ENCODE data around the gene CPT1B. TPM values are rescaled to one million over a fixed set of nuclear protein-coding genes. Genes with fewer than 3 reads are reported as not detected.
"Not testable (repeated sequence)": the region's sequence is repeated elsewhere in the genome, so short reads cannot be mapped to it uniquely, and the experiment has no call there.

CPT1B gene
- total and polyA plus RNA-seq, 5 donors from 2014 or later: 0.25 to 71.8 (median 0.52) TPM; not detected in 1

GRCh38 chr22:50521710-50522109 is 56.5 kb downstream of the CPT1B start:
- H3K27me3 Mint-ChIP-seq: no peaks in the 10 kb centered on the region
- H3K4me1 ChIP-seq (ENCODE audit: control insufficient read depth, insufficient read depth, low read length, poor library complexity, severe bottlenecking): peaks cover 18% of the 10 kb centered on the region
- no peak for ATAC-seq (ENCODE audit: low read depth in 2 of 2)
- H3K9me3 Mint-ChIP-seq: no peaks in the 10 kb centered on the region
- peaks cover 6% of the 10 kb centered on the region for H3K36me3 Mint-ChIP-seq
- no peak for DNase-seq
- no peaks in the 10 kb centered on the region for H3K9me3 ChIP-seq (ENCODE audit: control insufficient read depth in 2 of 2, low read length in 2 of 2)
- H3K27ac Mint-ChIP-seq: no peak overlapping the region
- peaks cover 0 to 10% (median 7%) of the 10 kb centered on the region in 4 donors for H3K4me1 Mint-ChIP-seq
- peak overlapping the region in 1 of 4 donors; percentile 76 for H3K4me3 Mint-ChIP-seq
- no peak overlapping the region for H3K4me3 ChIP-seq (ENCODE audit: low read depth, low read length)
- peaks cover 44% of the 10 kb centered on the region for H3K36me3 ChIP-seq (ENCODE audit: control insufficient read depth, insufficient read depth, low read length)
- H3K27me3 ChIP-seq (ENCODE audit: control insufficient read depth, insufficient read depth, low read length): no peaks in the 10 kb centered on the region
- H3K27ac ChIP-seq (ENCODE audit: insufficient read depth, low read length, poor library complexity, severe bottlenecking): no peak overlapping the region

- Histone ChIP-seq H3K27me3 (ENCODE audit: control insufficient read depth, insufficient read depth, low read length) (no peaks in the 10 kb centered on the region), H3K4me3 (ENCODE audit: low read depth, low read length) (no peak overlapping the region), H3K36me3 (ENCODE audit: control insufficient read depth, insufficient read depth, low read length) (peaks cover 50% of the 10 kb centered on the region), H3K27ac (ENCODE audit: insufficient read depth, low read length, poor library complexity, severe bottlenecking) (no peak overlapping the region), H3K4me1 (ENCODE audit: control insufficient read depth, insufficient read depth, low read length, poor library complexity, severe bottlenecking) (peaks cover 13% of the 10 kb centered on the region), H3K9me3 (ENCODE audit: control insufficient read depth in 2 of 2, low read length in 2 of 2) (no peaks in the 10 kb centered on the region)
- Mint-ChIP-seq H3K4me3 (no peak overlapping the region), H3K36me3 (peaks cover 6% of the 10 kb centered on the region), H3K4me1 (peaks cover 0 to 11% (median 6%) of the 10 kb centered on the region in 4 donors), H3K27me3 (no peaks in the 10 kb centered on the region), H3K9me3 (no peaks in the 10 kb centered on the region), H3K27ac (no peak overlapping the region)
- ATAC-seq (ENCODE audit: low read depth in 2 of 2) (no peak), DNase-seq (no peak)
These were observed 57.3 kb downstream of the CPT1B start for GRCh38 chr22:50520826-50521453.

- not testable (repeated sequence) for ATAC-seq (ENCODE audit: low read depth in 2 of 2); H3K27me3 ChIP-seq (ENCODE audit: control insufficient read depth, insufficient read depth, low read length); H3K9me3 Mint-ChIP-seq; DNase-seq; H3K27ac ChIP-seq (ENCODE audit: insufficient read depth, low read length, poor library complexity, severe bottlenecking); H3K36me3 Mint-ChIP-seq; H3K27ac Mint-ChIP-seq; H3K9me3 ChIP-seq (ENCODE audit: control insufficient read depth in 2 of 2, low read length in 2 of 2); H3K4me3 ChIP-seq (ENCODE audit: low read depth, low read length); H3K27me3 Mint-ChIP-seq
- peaks cover 13% of the 10 kb centered on the region for H3K4me1 ChIP-seq (ENCODE audit: control insufficient read depth, insufficient read depth, low read length, poor library complexity, severe bottlenecking)
- peaks cover 0 to 15% (median 7%) of the 10 kb centered on the region in 4 donors for H3K4me1 Mint-ChIP-seq
- H3K4me3 Mint-ChIP-seq: peak overlapping the region in 2 of 4 donors; percentile 4 to 51
- H3K36me3 ChIP-seq (ENCODE audit: control insufficient read depth, insufficient read depth, low read length): peaks cover 50% of the 10 kb centered on the region
These were observed 58.0 kb downstream of the CPT1B start for GRCh38 chr22:50520184-50520583.

- Histone ChIP-seq H3K9me3 (ENCODE audit: control insufficient read depth in 2 of 2, low read length in 2 of 2) (no peaks in the 10 kb centered on the region), H3K36me3 (ENCODE audit: control insufficient read depth, insufficient read depth, low read length) (peaks cover 50% of the 10 kb centered on the region), H3K4me1 (ENCODE audit: control insufficient read depth, insufficient read depth, low read length, poor library complexity, severe bottlenecking) (peaks cover 3% of the 10 kb centered on the region), H3K27me3 (ENCODE audit: control insufficient read depth, insufficient read depth, low read length) (no peaks in the 10 kb centered on the region), H3K4me3 (ENCODE audit: low read depth, low read length) (no peak overlapping the region), H3K27ac (ENCODE audit: insufficient read depth, low read length, poor library complexity, severe bottlenecking) (no peak overlapping the region)
- H3K27me3 Mint-ChIP-seq: no peaks in the 10 kb centered on the region
- H3K36me3 Mint-ChIP-seq: peaks cover 11% of the 10 kb centered on the region
- H3K4me1 Mint-ChIP-seq: peaks cover 0 to 15% (median 6%) of the 10 kb centered on the region in 4 donors
- H3K4me3 Mint-ChIP-seq: no peak overlapping the region
- H3K27ac Mint-ChIP-seq: no peak overlapping the region
- no peak for ATAC-seq (ENCODE audit: low read depth in 2 of 2)
- no peak for DNase-seq
- no peaks in the 10 kb centered on the region for H3K9me3 Mint-ChIP-seq
These were observed 59.1 kb downstream of the CPT1B start for GRCh38 chr22:50519151-50519550.

Other genes starting within 250 kb of the CPT1B start
- 85.7 TPM for gene PPP6R2, start 235.1 kb downstream of the CPT1B start, total RNA-seq
- 10 to 100 TPM; 15.9 to 19.4 (median 17.2) TPM for gene PPP6R2, start 235.1 kb downstream of the CPT1B start, polyA plus RNA-seq
- 220 TPM for gene SBF1, start 103.4 kb downstream of the CPT1B start, total RNA-seq
- gene SBF1, start 103.4 kb downstream of the CPT1B start, polyA plus RNA-seq: 10 to 100 TPM; 16.2 to 29.7 (median 17.6) TPM
- 1.9 TPM for gene ADM2, start 96.9 kb downstream of the CPT1B start, total RNA-seq
- gene ADM2, start 96.9 kb downstream of the CPT1B start, polyA plus RNA-seq: under 1 TPM; 0.06 to 0.95 (median 0.28) TPM
- gene MIOX, start 91.6 kb downstream of the CPT1B start, total RNA-seq: not detected
- not detected for gene MIOX, start 91.6 kb downstream of the CPT1B start, polyA plus RNA-seq
- gene LMF2, start 70.7 kb downstream of the CPT1B start, total RNA-seq: 113 TPM
- 10 to 100 TPM; 21.5 to 24.2 (median 21.7) TPM for gene LMF2, start 70.7 kb downstream of the CPT1B start, polyA plus RNA-seq
- gene NCAPH2, start 70.2 kb downstream of the CPT1B start, total RNA-seq: 112 TPM
- gene NCAPH2, start 70.2 kb downstream of the CPT1B start, polyA plus RNA-seq: 10 to 100 TPM; 35.8 to 43.6 (median 39.8) TPM
- gene SCO2, start 52.8 kb downstream of the CPT1B start, total RNA-seq: 14.6 TPM
- gene SCO2, start 52.8 kb downstream of the CPT1B start, polyA plus RNA-seq: 10 to 100 TPM in 1 of 4 donors, 1 to 10 TPM in 3; 6.4 to 10.4 (median 7.7) TPM
- 46.9 TPM for gene TYMP, start 48.4 kb downstream of the CPT1B start, total RNA-seq
- gene TYMP, start 48.4 kb downstream of the CPT1B start, polyA plus RNA-seq: 10 to 100 TPM; 29.2 to 65.2 (median 44.4) TPM
- gene KLHDC7B, start 32.5 kb downstream of the CPT1B start, total RNA-seq: 5.9 TPM
- 10 to 100 TPM in 1 of 4 donors, 1 to 10 TPM in 3; 5.6 to 11.7 (median 8.4) TPM for gene KLHDC7B, start 32.5 kb downstream of the CPT1B start, polyA plus RNA-seq
- not detected for gene SYCE3, start 15.5 kb downstream of the CPT1B start, total RNA-seq
- not detected for gene SYCE3, start 15.5 kb downstream of the CPT1B start, polyA plus RNA-seq
- 162 TPM for gene CHKB, start 4.4 kb upstream of the CPT1B start, total RNA-seq
- gene CHKB, start 4.4 kb upstream of the CPT1B start, polyA plus RNA-seq: 10 to 100 TPM; 39.8 to 51.7 (median 43.4) TPM
- 0.30 TPM for gene MAPK8IP2, start 22.4 kb upstream of the CPT1B start, total RNA-seq
- not detected for gene MAPK8IP2, start 22.4 kb upstream of the CPT1B start, polyA plus RNA-seq
- 81.3 TPM for gene ARSA, start 49.7 kb upstream of the CPT1B start, total RNA-seq
- gene ARSA, start 49.7 kb upstream of the CPT1B start, polyA plus RNA-seq: 10 to 100 TPM in 3 of 4 donors, 1 to 10 TPM in 1; 8.0 to 11.3 (median 10.5) TPM
- 0.67 TPM for gene SHANK3, start 94.4 kb upstream of the CPT1B start, total RNA-seq
- not detected for gene SHANK3, start 94.4 kb upstream of the CPT1B start, polyA plus RNA-seq
- gene ACR, start 159.8 kb upstream of the CPT1B start, total RNA-seq: not detected
- gene ACR, start 159.8 kb upstream of the CPT1B start, polyA plus RNA-seq: not detected
- 45.3 TPM for gene RABL2B, start 205.2 kb upstream of the CPT1B start, total RNA-seq
- gene RABL2B, start 205.2 kb upstream of the CPT1B start, polyA plus RNA-seq: 10 to 100 TPM; 14.8 to 23.3 (median 21.1) TPM